GM21723 (cell line): Measurements from ENCODE around the gene CCKAR.

Experiments used
- ATAC-seq: cut with Tn5 transposase; IDR thresholded peaks from one replicate; pipeline ENCODE4 v1.9.1; 2021; ENCODE audit warnings: mild to moderate bottlenecking, moderate library complexity; ENCODE audit not compliant: unreplicated experiment

Gene CCKAR

GRCh38 chr4:26462874-26463273 is 27.4 kb downstream of the CCKAR start:
- no peak for ATAC-seq

- no peak for ATAC-seq
Measured at GRCh38 chr4:26459756-26460530, 30.3 kb downstream of the CCKAR start.

GRCh38 chr4:26459054-26459755 is 31.1 kb downstream of the CCKAR start:
- no peak for ATAC-seq

- no peak for ATAC-seq
Measured at GRCh38 chr4:26458157-26458561, 32.1 kb downstream of the CCKAR start.

GRCh38 chr4:26457412-26457811 is 32.9 kb downstream of the CCKAR start:
- no peak for ATAC-seq

GRCh38 chr4:26455571-26455970 is 34.7 kb downstream of the CCKAR start:
- no peak for ATAC-seq

GRCh38 chr4:26454961-26455360 is 35.3 kb downstream of the CCKAR start:
- ATAC-seq, result no peak

- ATAC-seq, result no peak
Measured at GRCh38 chr4:26452565-26453531, 37.4 kb downstream of the CCKAR start.

GRCh38 chr4:26451597-26451996 is 38.7 kb downstream of the CCKAR start:
- no peak for ATAC-seq

- ATAC-seq, result no peak
Measured at GRCh38 chr4:26450418-26450817, 39.9 kb downstream of the CCKAR start.

- no peak for ATAC-seq
Measured at GRCh38 chr4:26447378-26447777, 42.9 kb downstream of the CCKAR start.

- no peak for ATAC-seq
Measured at GRCh38 chr4:26441771-26442170, 48.5 kb downstream of the CCKAR start.

GRCh38 chr4:26441102-26441501 is 49.2 kb downstream of the CCKAR start:
- ATAC-seq, result no peak

GRCh38 chr4:26434030-26434639 is 56.1 kb downstream of the CCKAR start:
- ATAC-seq, result no peak

GRCh38 chr4:26433556-26433955 is 56.7 kb downstream of the CCKAR start:
- ATAC-seq, result no peak

GRCh38 chr4:26432419-26432818 is 57.9 kb downstream of the CCKAR start:
- ATAC-seq, result no peak

- ATAC-seq, result no peak
Measured at GRCh38 chr4:26431461-26432180, 58.7 kb downstream of the CCKAR start.
